Vagina (tissue), 2 donors: ENCODE data around the gene KLHDC4.

Source experiments
- POLR2A ChIP-seq, 2 donors: fragments of 450-650 bp; IDR thresholded peaks; one replicate each; pipeline ENCODE4 v1.6.1; 2017; ENCODE audit warnings: antibody characterized with exemption in 2 of 2, mild to moderate bottlenecking in 2 of 2, moderate library complexity in 2 of 2
- POLR2AphosphoS5 ChIP-seq, 2 donors: sonication (generic); formaldehyde crosslinking; IDR thresholded peaks; one replicate each; pipeline ENCODE4 v1.9.0; 2017; ENCODE audit warnings: antibody characterized with exemption in 2 of 2, mild to moderate bottlenecking in 2 of 2, low read depth in 1 of 2; ENCODE audit not compliant: insufficient read depth in 1 of 2
- TF ChIP-seq, protein P1 (sequence below), 3 experiments: fragments of 450-650 bp in 2 of 3; fragments of 200-600 bp in 1 of 3; sonication (generic) in 1 of 3; IDR thresholded peaks; one replicate each; pipeline ENCODE4 v1.5.1; 2017 to 2019; ENCODE audit warnings: antibody characterized with exemption in 3 of 3, mild to moderate bottlenecking in 2 of 3, moderate library complexity in 2 of 3

DNA sequence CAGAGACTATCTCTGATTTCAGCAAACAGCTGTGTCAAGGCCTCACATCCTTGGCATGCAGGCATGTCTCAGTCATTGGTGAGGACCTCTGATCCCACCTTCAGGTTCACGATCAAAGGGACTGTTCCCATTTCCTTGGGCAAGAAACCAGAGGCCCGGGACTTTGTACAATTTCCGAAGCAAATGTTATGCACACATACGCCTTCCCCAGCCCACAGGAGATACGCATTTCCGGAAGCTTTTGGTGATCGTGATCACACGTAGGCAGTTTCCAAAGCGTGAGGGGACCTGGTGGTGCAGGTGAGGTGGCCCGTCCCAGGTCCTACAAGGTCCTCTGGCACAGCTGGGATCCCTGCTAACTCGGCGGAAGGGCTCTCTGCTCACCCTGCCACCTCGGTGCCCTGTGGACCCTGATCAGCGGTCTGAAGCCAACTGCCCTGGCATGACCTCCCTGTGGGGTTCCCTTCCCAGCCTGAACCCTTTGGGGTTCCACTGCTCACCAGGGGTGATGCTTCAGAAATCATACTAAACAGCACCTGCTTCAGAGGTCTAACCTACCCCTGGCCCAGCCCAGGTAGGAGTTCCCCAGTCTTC is 28.8 kb upstream of the KLHDC4 start:
- TF ChIP-seq, protein P1, sequence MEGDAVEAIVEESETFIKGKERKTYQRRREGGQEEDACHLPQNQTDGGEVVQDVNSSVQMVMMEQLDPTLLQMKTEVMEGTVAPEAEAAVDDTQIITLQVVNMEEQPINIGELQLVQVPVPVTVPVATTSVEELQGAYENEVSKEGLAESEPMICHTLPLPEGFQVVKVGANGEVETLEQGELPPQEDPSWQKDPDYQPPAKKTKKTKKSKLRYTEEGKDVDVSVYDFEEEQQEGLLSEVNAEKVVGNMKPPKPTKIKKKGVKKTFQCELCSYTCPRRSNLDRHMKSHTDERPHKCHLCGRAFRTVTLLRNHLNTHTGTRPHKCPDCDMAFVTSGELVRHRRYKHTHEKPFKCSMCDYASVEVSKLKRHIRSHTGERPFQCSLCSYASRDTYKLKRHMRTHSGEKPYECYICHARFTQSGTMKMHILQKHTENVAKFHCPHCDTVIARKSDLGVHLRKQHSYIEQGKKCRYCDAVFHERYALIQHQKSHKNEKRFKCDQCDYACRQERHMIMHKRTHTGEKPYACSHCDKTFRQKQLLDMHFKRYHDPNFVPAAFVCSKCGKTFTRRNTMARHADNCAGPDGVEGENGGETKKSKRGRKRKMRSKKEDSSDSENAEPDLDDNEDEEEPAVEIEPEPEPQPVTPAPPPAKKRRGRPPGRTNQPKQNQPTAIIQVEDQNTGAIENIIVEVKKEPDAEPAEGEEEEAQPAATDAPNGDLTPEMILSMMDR (IDR thresholded peaks at IDR 0.05), result no peak
- TF ChIP-seq POLR2AphosphoS5 (IDR thresholded peaks at IDR 0.05; ENCODE audit: insufficient read depth in 1 of 2, low read depth in 1 of 2), result no peak
- no peak for TF ChIP-seq POLR2A (IDR thresholded peaks at IDR 0.05)
